Esophagus squamous epithelium (tissue), 5 donors: ENCODE data around the gene CHST7. TPM values are rescaled to one million over a fixed set of nuclear protein-coding genes. Genes with fewer than 3 reads are reported as not detected.

ENCODE experiments used
- DNase-seq: peaks from one replicate; lab custom pipeline; 2025; lab: John Stamatoyannopoulos, UW
- H3K27ac ChIP-seq, 4 donors: fragments of 200-600 bp; sonication (generic); one replicate each; pipeline ENCODE4 v1.5.1; 2016 to 2019; ENCODE audit warnings: mild to moderate bottlenecking in 1 of 4
- H3K27me3 ChIP-seq, 4 donors: fragments of 200-600 bp; sonication (generic); 1 replicate in 3 of 4; 2 replicates in 1 of 4; pipeline versions ENCODE4 v1.5.1 to v1.6.0; 2017 to 2021; ENCODE audit warnings: antibody characterized with exemption in 1 of 4
- H3K36me3 ChIP-seq, 3 donors: fragments of 200-600 bp; sonication (generic); one replicate each; pipeline ENCODE4 v1.5.1; 2016 to 2019
- H3K4me1 ChIP-seq, 3 donors: fragments of 200-600 bp; sonication (generic); one replicate each; pipeline ENCODE4 v1.5.1; 2017 to 2019
- H3K4me3 ChIP-seq, 4 donors: fragments of 200-600 bp; sonication (generic); 1 replicate in 3 of 4; 2 replicates in 1 of 4; pipeline ENCODE4 v1.5.1; 2016 to 2019; ENCODE audit warnings: mild to moderate bottlenecking in 2 of 4, moderate library complexity in 1 of 4
- H3K9me3 ChIP-seq, 3 donors: fragments of 200-600 bp; sonication (generic); one replicate each; pipeline ENCODE4 v1.5.1; 2016 to 2019
- POLR2A ChIP-seq, 4 donors: fragments of 450-650 bp; IDR thresholded peaks; one replicate each; pipeline ENCODE4 v1.6.1; 2017; ENCODE audit warnings: antibody characterized with exemption in 4 of 4, mild to moderate bottlenecking in 4 of 4, moderate library complexity in 3 of 4
- WGBS, 2 donors: methylation state at CpG; one replicate each; pipeline ENCODE4 v1.1.5; 2018; 5-methylcytosine and 5-hydroxymethylcytosine counted together
- intact Hi-C: fragments of 100-400 bp; cut with DNase I; formaldehyde crosslinking; loops from one replicate; pipeline ENCODE4 v1.15.0; 2022
- total RNA-seq, 4 donors: library from RNA; depleted of rRNA; stranded (reverse); fragments of >200 nt; gene quantifications; one replicate each; pipeline ENCODE4 v1.1.0, GENCODE V29; 2016
- TF ChIP-seq, protein P1 (sequence below), 6 experiments: fragments of 450-650 bp in 4 of 6; fragments of 200-600 bp in 2 of 6; sonication (generic) in 2 of 6; IDR thresholded peaks; one replicate each; pipeline ENCODE4 v1.5.1; 2016 to 2019; ENCODE audit warnings: antibody characterized with exemption in 6 of 6, mild to moderate bottlenecking in 4 of 6, moderate library complexity in 4 of 6
- donor health status: DM: yes; HTN: yes; CAD: no.

Gene CHST7
- total RNA-seq, 4 donors from 2014 or later = 1.2 to 11.8 (median 3.9) TPM

- H3K36me3 ChIP-seq = no peaks in the 10 kb centered on the region
- no peak overlapping the region for H3K4me3 ChIP-seq
- H3K27me3 ChIP-seq = no peaks in the 10 kb centered on the region
- H3K9me3 ChIP-seq = no peaks in the 10 kb centered on the region
- H3K27ac ChIP-seq = no peak overlapping the region
- H3K4me1 ChIP-seq = no peaks in the 10 kb centered on the region
- DNase-seq = no peak
- intact Hi-C loops = no loop called here
- TF ChIP-seq POLR2A (IDR thresholded peaks at IDR 0.05) = no peak
- TF ChIP-seq, protein P1, sequence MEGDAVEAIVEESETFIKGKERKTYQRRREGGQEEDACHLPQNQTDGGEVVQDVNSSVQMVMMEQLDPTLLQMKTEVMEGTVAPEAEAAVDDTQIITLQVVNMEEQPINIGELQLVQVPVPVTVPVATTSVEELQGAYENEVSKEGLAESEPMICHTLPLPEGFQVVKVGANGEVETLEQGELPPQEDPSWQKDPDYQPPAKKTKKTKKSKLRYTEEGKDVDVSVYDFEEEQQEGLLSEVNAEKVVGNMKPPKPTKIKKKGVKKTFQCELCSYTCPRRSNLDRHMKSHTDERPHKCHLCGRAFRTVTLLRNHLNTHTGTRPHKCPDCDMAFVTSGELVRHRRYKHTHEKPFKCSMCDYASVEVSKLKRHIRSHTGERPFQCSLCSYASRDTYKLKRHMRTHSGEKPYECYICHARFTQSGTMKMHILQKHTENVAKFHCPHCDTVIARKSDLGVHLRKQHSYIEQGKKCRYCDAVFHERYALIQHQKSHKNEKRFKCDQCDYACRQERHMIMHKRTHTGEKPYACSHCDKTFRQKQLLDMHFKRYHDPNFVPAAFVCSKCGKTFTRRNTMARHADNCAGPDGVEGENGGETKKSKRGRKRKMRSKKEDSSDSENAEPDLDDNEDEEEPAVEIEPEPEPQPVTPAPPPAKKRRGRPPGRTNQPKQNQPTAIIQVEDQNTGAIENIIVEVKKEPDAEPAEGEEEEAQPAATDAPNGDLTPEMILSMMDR (IDR thresholded peaks at IDR 0.05) = no peak
- 74 to 88% methylated on average over 4 of the region's 4 CpGs for WGBS, 2 donors
These were observed 46.9 kb downstream of the CHST7 start for GRCh38 chrX:46620505-46620904.

- Histone ChIP-seq H3K9me3 (no peaks in the 10 kb centered on the region), H3K4me1 (no peaks in the 10 kb centered on the region), H3K36me3 (no peaks in the 10 kb centered on the region), H3K27ac (no peak overlapping the region), H3K27me3 (no peaks in the 10 kb centered on the region), H3K4me3 (no peak overlapping the region)
- no peak for DNase-seq
- WGBS, 2 donors = 67 to 100% methylated on average over 1 to 3 of the region's 3 CpGs
- no peak for TF ChIP-seq POLR2A (IDR thresholded peaks at IDR 0.05)
- TF ChIP-seq, protein P1 (IDR thresholded peaks at IDR 0.05) = no peak
- intact Hi-C loops = no loop called here
These were observed 48.0 kb downstream of the CHST7 start for GRCh38 chrX:46621572-46621971.

- 63 to 92% methylated on average over 6 of the region's 6 CpGs for WGBS, 2 donors
- Histone ChIP-seq H3K36me3 (no peaks in the 10 kb centered on the region), H3K4me3 (no peak overlapping the region), H3K4me1 (peaks cover 0 to 12% (median 0%) of the 10 kb centered on the region in 3 donors), H3K9me3 (no peaks in the 10 kb centered on the region), H3K27me3 (no peaks in the 10 kb centered on the region), H3K27ac (no peak overlapping the region)
- no peak for DNase-seq
- intact Hi-C loops = no loop called here
- no peak for TF ChIP-seq POLR2A (IDR thresholded peaks at IDR 0.05)
- TF ChIP-seq, protein P1 (IDR thresholded peaks at IDR 0.05) = no peak
These were observed 50.7 kb downstream of the CHST7 start for GRCh38 chrX:46624090-46624786.

- no peak for DNase-seq
- Histone ChIP-seq H3K9me3 (no peaks in the 10 kb centered on the region), H3K4me1 (peaks cover 0 to 12% (median 0%) of the 10 kb centered on the region in 3 donors), H3K36me3 (no peaks in the 10 kb centered on the region), H3K27ac (peak overlapping the region in 2 of 4 donors; percentile 59 to 71), H3K27me3 (no peaks in the 10 kb centered on the region), H3K4me3 (no peak overlapping the region)
- intact Hi-C loops = no loop called here
- TF ChIP-seq POLR2A (IDR thresholded peaks at IDR 0.05) = no peak
- TF ChIP-seq, protein P1 (IDR thresholded peaks at IDR 0.05) = no peak
- 63% methylated on average over 7 of the region's 7 CpGs; no CpG with 5 or more reads in 1 of the 2 donors for WGBS, 2 donors
These were observed 53.0 kb downstream of the CHST7 start for GRCh38 chrX:46626566-46626965.

- TF ChIP-seq POLR2A (IDR thresholded peaks at IDR 0.05) = no peak
- TF ChIP-seq, protein P1 (IDR thresholded peaks at IDR 0.05) = no peak
- H3K4me1 ChIP-seq = peaks cover 0 to 12% (median 0%) of the 10 kb centered on the region in 3 donors
- intact Hi-C loops = no loop called here
- no peak overlapping the region for H3K4me3 ChIP-seq
- DNase-seq = no peak
- WGBS, 2 donors = 42 to 67% methylated on average over 2 to 4 of the region's 4 CpGs
- no peaks in the 10 kb centered on the region for H3K36me3 ChIP-seq
- H3K9me3 ChIP-seq = no peaks in the 10 kb centered on the region
- peak overlapping the region in 2 of 4 donors; percentile 57 to 59 for H3K27ac ChIP-seq
- H3K27me3 ChIP-seq = no peaks in the 10 kb centered on the region
These were observed 53.5 kb downstream of the CHST7 start for GRCh38 chrX:46627062-46627461.
